H1 (cell line): ENCODE results near the gene C1GALT1. TPM values are rescaled to one million over a fixed set of nuclear protein-coding genes. Genes with fewer than 3 reads are reported as not detected.
A peak's percentile ranks its signal among the peaks of the same experiment; 100 is the strongest.

ENCODE experiments used
- CTCF ChIA-PET: fragments of 300-600 bp; sonication (Branson Sonifier 250); formaldehyde crosslinking; loops from one replicate; lab custom pipeline; 2021; ENCODE audit not compliant: partially characterized antibody; lab: Charles Lee
- POLR2A ChIA-PET: fragments of 300-600 bp; sonication (Branson Sonifier 250); formaldehyde crosslinking; loops from one replicate; lab custom pipeline; 2021; ENCODE audit warnings: inconsistent platforms; ENCODE audit not compliant: partially characterized antibody; lab: Charles Lee
- DNase-seq, 2 experiments: peaks; one replicate each; pipeline versions ENCODE4 v3.0.0 to v3.0.0-alpha.2; 2010 to 2022; ENCODE audit warnings: low spot score in 2 of 2, low read depth in 1 of 2, mixed read lengths in 1 of 2
- FAIRE-seq: peaks from 2 replicates; lab custom pipeline; 2011; peaks lifted over from hg19 to GRCh38; lab: Jason Lieb, UNC
- H2AFZ ChIP-seq: 2 replicates; pipeline ENCODE4 v1.8.1; 2012; ENCODE audit warnings: low read length, inconsistent platforms
- H2AK5ac ChIP-seq: 2 replicates; pipeline ENCODE4 v1.6.1; 2013; ENCODE audit warnings: low read depth, low read length
- H2BK120ac ChIP-seq: replicated peaks from 2 replicates; pipeline ENCODE3; 2013; ENCODE audit warnings: low read depth, low read length, inconsistent platforms
- H2BK12ac ChIP-seq: 2 replicates; pipeline ENCODE4 v1.6.1; 2013; ENCODE audit warnings: low read depth, low read length
- H2BK15ac ChIP-seq: 2 replicates; pipeline ENCODE4 v1.6.1; 2013; ENCODE audit warnings: low read length
- H2BK20ac ChIP-seq: 2 replicates; pipeline ENCODE4 v1.6.1; 2013; ENCODE audit warnings: low read length
- H2BK5ac ChIP-seq: 2 replicates; pipeline ENCODE4 v1.6.1; 2013; ENCODE audit warnings: low read depth, low read length
- H3K14ac ChIP-seq: 2 replicates; pipeline ENCODE4 v1.6.1; 2013; ENCODE audit warnings: inconsistent platforms; ENCODE audit not compliant: insufficient read length
- H3K18ac ChIP-seq: 2 replicates; pipeline ENCODE4 v1.6.1; 2013; ENCODE audit warnings: low read length; ENCODE audit errors: extremely low read depth
- H3K23ac ChIP-seq: 2 replicates; pipeline ENCODE4 v1.6.1; 2013; ENCODE audit warnings: inconsistent platforms; ENCODE audit not compliant: insufficient read length
- H3K23me2 ChIP-seq: 2 replicates; pipeline ENCODE4 v1.6.1; 2013; ENCODE audit warnings: low read depth, low read length
- H3K27ac ChIP-seq: 2 replicates; pipeline ENCODE4 v1.6.1; 2011; ENCODE audit warnings: low read depth, low read length, inconsistent platforms
- H3K27me3 ChIP-seq, 4 experiments: replicated peaks in 1 of 4; 1 replicate in 1 of 4; 2 replicates in 3 of 4; pipeline versions ENCODE4 v1.6.1 to v1.8.1; 2011 to 2013; ENCODE audit warnings: low read length in 3 of 4, mild to moderate bottlenecking in 3 of 4, inconsistent platforms in 2 of 4, mixed read lengths in 2 of 4, moderate library complexity in 1 of 4; ENCODE audit not compliant: control insufficient read depth in 3 of 4, insufficient read depth in 3 of 4; ENCODE audit errors: extremely low read depth in 1 of 4
- H3K36me3 ChIP-seq, 4 experiments: 2 replicates each; pipeline versions ENCODE4 v1.6.1 to v1.8.1; 2011 to 2013; ENCODE audit warnings: mild to moderate bottlenecking in 4 of 4, low read length in 3 of 4, moderate library complexity in 2 of 4, control low read depth in 1 of 4, inconsistent platforms in 1 of 4; ENCODE audit not compliant: insufficient read depth in 4 of 4, control insufficient read depth in 2 of 4
- H3K4ac ChIP-seq: replicated peaks from 2 replicates; pipeline ENCODE3; 2013; ENCODE audit warnings: low read length, low read depth, mixed read lengths, inconsistent platforms; ENCODE audit not compliant: insufficient read length
- H3K4me1 ChIP-seq, 4 experiments: replicated peaks in 1 of 4; 1 replicate in 1 of 4; 2 replicates in 3 of 4; pipeline versions ENCODE4 v1.6.1 to v1.8.1; 2011 to 2013; ENCODE audit warnings: low read length in 3 of 4, inconsistent platforms in 2 of 4, mixed read lengths in 1 of 4; ENCODE audit not compliant: insufficient read depth in 4 of 4, control insufficient read depth in 3 of 4
- H3K4me2 ChIP-seq, 2 experiments: 2 replicates each; pipeline versions ENCODE4 v1.6.1 to v1.8.1; 2011 to 2013; ENCODE audit warnings: low read depth in 2 of 2, low read length in 2 of 2, control low read depth in 1 of 2, inconsistent platforms in 1 of 2, mild to moderate bottlenecking in 1 of 2; ENCODE audit not compliant: insufficient read depth in 1 of 2
- H3K4me3 ChIP-seq, 4 experiments: fragments of 200-600, 300-600 bp in 1 of 4; sonication (generic), shearing (Covaris generic), sonication (Bioruptor Twin) in 1 of 4; 2 replicates each; pipeline versions ENCODE4 v1.5.1 to v1.8.1; 2011 to 2016; ENCODE audit warnings: low read length in 4 of 4, low read depth in 3 of 4, control low read depth in 2 of 4, inconsistent platforms in 2 of 4, mild to moderate bottlenecking in 2 of 4, mixed read lengths in 1 of 4, moderate library complexity in 1 of 4; ENCODE audit not compliant: insufficient read depth in 2 of 4; ENCODE audit errors: extremely low read depth in 1 of 4
- H3K56ac ChIP-seq: replicated peaks from 2 replicates; pipeline ENCODE3; 2013; ENCODE audit warnings: low read depth, mild to moderate bottlenecking, mixed read lengths, low read length, inconsistent platforms; ENCODE audit not compliant: insufficient read length
- H3K79me1 ChIP-seq: 2 replicates; pipeline ENCODE4 v1.6.1; 2013; ENCODE audit warnings: low read depth, low read length, control low read depth
- H3K79me2 ChIP-seq, 2 experiments: 2 replicates each; pipeline versions ENCODE4 v1.6.1 to v1.8.1; 2012 to 2013; ENCODE audit warnings: low read length in 2 of 2, mild to moderate bottlenecking in 2 of 2, inconsistent platforms in 1 of 2; ENCODE audit not compliant: insufficient read depth in 2 of 2, control insufficient read depth in 1 of 2
- H3K9ac ChIP-seq, 4 experiments: replicated peaks in 1 of 4; 1 replicate in 1 of 4; 2 replicates in 3 of 4; pipeline versions ENCODE4 v1.6.1 to v1.8.1; 2011 to 2013; ENCODE audit warnings: low read depth in 3 of 4, low read length in 3 of 4, control low read depth in 2 of 4, mild to moderate bottlenecking in 2 of 4, moderate library complexity in 2 of 4, inconsistent platforms in 1 of 4; ENCODE audit errors: extremely low read depth in 1 of 4
- H3K9me3 ChIP-seq, 2 experiments: 2 replicates each; pipeline versions ENCODE4 v1.6.1 to v1.8.1; 2012 to 2013; ENCODE audit warnings: mild to moderate bottlenecking in 2 of 2, moderate library complexity in 2 of 2, control low read depth in 1 of 2, inconsistent platforms in 1 of 2, low read depth in 1 of 2, low read length in 1 of 2, mixed read lengths in 1 of 2; ENCODE audit not compliant: insufficient read depth in 2 of 2
- H4K20me1 ChIP-seq, 2 experiments: replicated peaks in 1 of 2; 2 replicates each; pipeline versions ENCODE3 to v1.8.1; 2011 to 2013; ENCODE audit warnings: inconsistent platforms in 2 of 2, low read length in 2 of 2, mild to moderate bottlenecking in 1 of 2; ENCODE audit not compliant: insufficient read depth in 2 of 2, control insufficient read depth in 1 of 2
- H4K5ac ChIP-seq: 2 replicates; pipeline ENCODE4 v1.6.1; 2013; ENCODE audit warnings: low read length, low read depth, mixed read lengths, inconsistent platforms; ENCODE audit not compliant: insufficient read length
- H4K8ac ChIP-seq: 2 replicates; pipeline ENCODE4 v1.8.0; 2013; ENCODE audit warnings: mild to moderate bottlenecking, moderate library complexity, low read length, inconsistent platforms; ENCODE audit not compliant: insufficient read depth; ENCODE audit errors: extremely low read depth
- H4K91ac ChIP-seq: replicated peaks from 2 replicates; pipeline ENCODE3; 2013; ENCODE audit warnings: low read length, mixed read lengths, inconsistent platforms; ENCODE audit not compliant: insufficient read length
- ASH2L ChIP-seq: fragments of 200-600, 300-600 bp; sonication (generic); IDR thresholded peaks from one replicate; pipeline ENCODE4 v1.7.1; 2017; ENCODE audit warnings: low read length
- FOSL1 ChIP-seq: IDR thresholded peaks from 2 replicates; pipeline ENCODE4 v1.6.1; 2011; ENCODE audit warnings: mild to moderate bottlenecking, low read depth, low read length, moderate library complexity; ENCODE audit not compliant: insufficient read depth
- MAFK ChIP-seq: IDR thresholded peaks from 2 replicates; pipeline ENCODE4 v1.6.1; 2012; ENCODE audit warnings: low read depth, mild to moderate bottlenecking, improper control_type of control experiment, low read length
- RAD21 ChIP-seq, 2 experiments: IDR thresholded peaks in 1 of 2; conservative IDR thresholded peaks in 1 of 2; 2 replicates each; pipeline ENCODE4 v1.6.1; 2011; ENCODE audit warnings: low read depth in 2 of 2, low read length in 2 of 2, improper control_type of control experiment in 1 of 2, inconsistent platforms in 1 of 2, mild to moderate bottlenecking in 1 of 2, moderate library complexity in 1 of 2
- RBBP5 ChIP-seq: IDR thresholded peaks from 2 replicates; pipeline ENCODE4 v1.7.1; 2012; ENCODE audit warnings: low read depth, mild to moderate bottlenecking, inconsistent platforms, low read length, moderate library complexity, borderline replicate concordance
- WGBS, 2 experiments: shearing (Covaris generic) in 1 of 2; methylation state at CpG; one replicate each; pipeline versions ENCODE4 v1.1.6 to v1.1.7; 2013 to 2015; ENCODE audit warnings: low lambda C conversion rate in 2 of 2, mixed read lengths in 2 of 2, inconsistent platforms in 1 of 2, low coverage in 1 of 2, missing lambda C conversion rate in 1 of 2; ENCODE audit not compliant: insufficient replicate concordance in 2 of 2, insufficient coverage in 1 of 2, insufficient read length in 1 of 2; ENCODE audit errors: extremely low coverage in 1 of 2, missing lambda C conversion rate in 1 of 2; 5-methylcytosine and 5-hydroxymethylcytosine counted together
- polyA plus RNA-seq, 7 experiments: library from polyadenylated mRNA; depleted of rRNA in 3 of 7; stranded (reverse) in 5 of 7; unstranded in 2 of 7; fragments of >200 nt in 5 of 7; fragments of 200-250 nt in 2 of 7; gene quantifications; 1 replicate in 5 of 7; 2 replicates in 1 of 7; 4 replicates in 1 of 7; pipeline versions ENCODE4 v1.2.1 to v1.2.3, GENCODE V29; 2011 to 2013; ENCODE audit warnings: missing spikeins in 2 of 7, mixed read lengths in 2 of 7
- total RNA-seq: library from RNA; stranded (reverse); fragmentation: NEBNext Ultra II Directional; extraction: Animal tissue kit (Norgen Biotek cat#: 25700); gene quantifications from 2 replicates; pipeline ENCODE4 v1.2.1, GENCODE V29; 2021

The C1GALT1 gene
- total and polyA plus RNA-seq, 2 of the 8 experiments (the other 6 are each of a cell fraction or from before 2014, with no cell fraction given) = 18.7 to 94.2 TPM

DNA sequence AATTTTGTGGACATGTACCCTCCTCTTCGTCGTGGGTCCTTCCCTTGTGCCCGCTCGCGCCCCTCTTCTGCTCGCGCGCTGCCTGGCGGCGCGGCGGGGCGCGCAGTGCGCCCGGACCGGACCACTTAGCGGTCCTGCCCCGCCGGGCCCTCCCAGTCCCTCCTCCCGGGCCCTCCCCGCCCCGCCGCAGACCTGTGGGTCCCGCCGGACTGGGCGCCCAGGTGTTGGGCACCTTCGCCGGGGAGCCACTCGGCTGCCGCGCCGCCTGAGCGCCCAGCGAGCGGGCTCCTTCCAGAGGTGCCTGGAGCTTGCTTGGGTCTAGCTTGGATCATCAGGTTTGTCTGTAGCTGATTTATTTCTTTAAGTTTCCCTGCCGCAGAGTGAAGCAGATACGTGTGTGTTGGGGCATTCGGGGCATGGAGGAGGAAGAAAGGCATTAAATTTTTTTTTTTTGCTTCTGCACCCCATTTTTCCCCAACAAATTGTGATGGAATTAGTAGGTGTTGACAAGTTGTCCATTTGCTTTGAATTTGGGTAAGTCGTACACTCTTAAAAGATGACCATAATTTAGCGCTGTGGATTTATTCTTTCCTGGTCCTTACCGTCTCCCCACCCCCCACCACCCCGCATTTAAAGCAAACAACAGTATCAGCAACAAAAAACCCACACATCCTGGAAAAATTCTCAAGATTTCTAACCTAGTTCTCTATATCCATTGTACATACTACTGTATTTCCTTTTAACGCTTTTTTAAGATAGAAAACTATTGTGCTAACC lies 905 bp downstream of the C1GALT1 start:
- H2BK12ac ChIP-seq = 0 out of 2 replicates have a peak overlapping the region, but pooled peaks have one; percentile 2
- H2BK5ac ChIP-seq = peak overlapping the region; percentile 72
- H4K8ac ChIP-seq = peak overlapping the region; percentile 54
- no peaks in the 10 kb centered on the region for H3K79me1 ChIP-seq
- H3K56ac ChIP-seq = peak overlapping the region; percentile 84
- peak overlapping the region; percentile 47 to 77 for H3K4me2 ChIP-seq
- H2BK20ac ChIP-seq = no peak overlapping the region
- peaks cover 29 to 54% of the 10 kb centered on the region in 2 experiments for H3K79me2 ChIP-seq
- no peak overlapping the region for H2BK15ac ChIP-seq
- H3K4me3 ChIP-seq = peak overlapping the region; percentile 80 to 91 (median 84)
- peak overlapping the region; percentile 78 for H3K27ac ChIP-seq
- ChIA-PET POLR2A (interaction anchor here (0.7 to 5.9 kb wide), 7 partner anchors 18 to 376 kb away, joined by 3 to 55 read pairs (median 7); no protein-coding TSS in a partner anchor), CTCF (interaction anchor here (0.6 to 1.8 kb wide), 6 partner anchors 7 to 547 kb away, joined by 3 to 6 read pairs (median 4); no protein-coding TSS in a partner anchor)
- H3K9ac ChIP-seq = peak overlapping the region; percentile 70 to 93 (median 80)
- H3K23me2 ChIP-seq = no peaks in the 10 kb centered on the region; the same call in 1 of the 2 replicates
- H3K4me1 ChIP-seq = peaks cover 0 to 14% (median 10%) of the 10 kb centered on the region in 4 experiments; a peak in 5 of 7 replicates
- no peak overlapping the region for H2AK5ac ChIP-seq
- no peak overlapping the region for H3K4ac ChIP-seq
- no peaks in the 10 kb centered on the region for H3K9me3 ChIP-seq
- 0 out of 4 replicates have a peak, but pooled peaks of 1 of the 2 experiments have one; percentile 2 for TF ChIP-seq RAD21 (IDR thresholded peaks at IDR 0.05 in 1 of 2, conservative IDR thresholded peaks at IDR 0.05 in 1 of 2; ENCODE audit: low read depth in 2 of 2, low read length in 2 of 2)
- peak; percentile 31 for TF ChIP-seq ASH2L
- peak; percentile 90; the same call in 1 of the 2 replicates for TF ChIP-seq RBBP5
- TF ChIP-seq MAFK = no peak
- TF ChIP-seq FOSL1 = no peak
- peak overlapping the region; percentile 79; the same call in 1 of the 2 replicates for H3K18ac ChIP-seq
- H4K91ac ChIP-seq = peak overlapping the region; percentile 51
- WGBS, 2 experiments = 1% methylated on average over 24 of the region's 44 CpGs; no CpG with 5 or more reads in 1 of the 2 experiments
- DNase-seq (no peak), FAIRE-seq (no peak)
- H3K14ac ChIP-seq = no peak overlapping the region
- H3K36me3 ChIP-seq = peaks cover 0 to 16% (median 0%) of the 10 kb centered on the region in 4 experiments; a peak in 1 of 8 replicates
- H2BK120ac ChIP-seq = no peak overlapping the region
- peak overlapping the region; percentile 82 for H4K5ac ChIP-seq
- peaks cover 2 to 6% of the 10 kb centered on the region in 2 experiments for H4K20me1 ChIP-seq
- no peak overlapping the region for H3K23ac ChIP-seq
- H3K27me3 ChIP-seq = no peaks in the 10 kb centered on the region
- H2AFZ ChIP-seq = peak overlapping the region; percentile 14; the same call in 1 of the 2 replicates
